HG03108 (cell line): Measurements from ENCODE around the gene PDE4A.
"Not testable (repeated sequence)": the region's sequence is repeated elsewhere in the genome, so short reads cannot be mapped to it uniquely, and the experiment has no call there.

Experiments used
- ATAC-seq: cut with Tn5 transposase; IDR thresholded peaks from one replicate; pipeline ENCODE4 v1.9.1; 2021; ENCODE audit warnings: moderate library complexity; ENCODE audit not compliant: unreplicated experiment

The PDE4A gene

DNA sequence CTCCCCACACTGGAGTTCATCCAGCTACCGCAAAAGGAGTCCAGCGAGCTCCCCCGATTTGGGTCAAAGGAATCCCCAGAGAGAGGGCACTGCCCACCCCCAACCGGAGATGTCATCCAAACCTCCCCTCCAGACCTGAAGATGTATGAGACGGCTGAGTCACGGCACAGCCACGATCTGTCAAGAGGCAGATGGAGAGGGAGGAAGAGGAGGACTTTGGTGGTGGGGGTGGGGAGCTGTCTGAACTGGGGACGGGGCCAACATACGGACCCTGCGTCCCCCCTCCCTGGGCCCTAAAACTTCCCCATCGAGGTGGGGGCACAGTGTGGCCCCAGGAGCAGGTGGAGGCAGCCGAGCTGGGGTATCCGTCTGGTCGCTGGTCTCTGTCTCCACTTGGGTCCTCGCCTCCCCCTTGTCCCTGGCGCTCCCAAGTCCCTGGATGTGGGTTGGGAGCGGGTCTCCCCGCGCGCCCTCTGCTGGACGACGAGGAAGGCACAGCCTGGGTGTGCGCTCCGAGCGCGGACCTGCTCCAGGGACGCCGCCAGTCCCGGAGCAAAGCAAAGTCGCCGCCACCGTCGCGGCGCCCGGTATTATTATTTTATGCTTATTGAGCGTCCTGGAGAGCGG is 3.8 kb downstream of the PDE4A start:
- ATAC-seq = no peak

DNA sequence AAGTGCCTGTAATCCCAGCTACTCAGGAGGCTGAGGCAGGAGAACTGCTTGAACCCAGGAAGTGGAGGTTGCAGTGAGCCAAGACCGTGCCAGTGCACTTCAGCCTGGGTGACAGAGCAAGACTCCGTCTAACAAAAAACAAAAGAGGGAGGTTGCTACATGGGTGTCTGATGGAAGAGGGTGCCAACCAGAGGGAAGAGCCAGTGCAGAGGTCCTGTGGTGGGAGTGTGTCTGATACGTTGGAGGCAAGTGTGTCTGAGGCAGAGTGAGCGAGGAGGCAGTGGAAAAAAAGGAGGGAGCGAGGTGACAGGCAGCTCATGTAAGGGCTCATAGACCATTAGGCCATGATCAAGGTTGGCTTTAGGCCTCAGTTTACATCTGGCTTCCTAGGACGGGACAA is 6.8 kb downstream of the PDE4A start:
- no peak for ATAC-seq

GRCh38 chr19:10428996-10429381 is 8.7 kb downstream of the PDE4A start:
- ATAC-seq = no peak

DNA sequence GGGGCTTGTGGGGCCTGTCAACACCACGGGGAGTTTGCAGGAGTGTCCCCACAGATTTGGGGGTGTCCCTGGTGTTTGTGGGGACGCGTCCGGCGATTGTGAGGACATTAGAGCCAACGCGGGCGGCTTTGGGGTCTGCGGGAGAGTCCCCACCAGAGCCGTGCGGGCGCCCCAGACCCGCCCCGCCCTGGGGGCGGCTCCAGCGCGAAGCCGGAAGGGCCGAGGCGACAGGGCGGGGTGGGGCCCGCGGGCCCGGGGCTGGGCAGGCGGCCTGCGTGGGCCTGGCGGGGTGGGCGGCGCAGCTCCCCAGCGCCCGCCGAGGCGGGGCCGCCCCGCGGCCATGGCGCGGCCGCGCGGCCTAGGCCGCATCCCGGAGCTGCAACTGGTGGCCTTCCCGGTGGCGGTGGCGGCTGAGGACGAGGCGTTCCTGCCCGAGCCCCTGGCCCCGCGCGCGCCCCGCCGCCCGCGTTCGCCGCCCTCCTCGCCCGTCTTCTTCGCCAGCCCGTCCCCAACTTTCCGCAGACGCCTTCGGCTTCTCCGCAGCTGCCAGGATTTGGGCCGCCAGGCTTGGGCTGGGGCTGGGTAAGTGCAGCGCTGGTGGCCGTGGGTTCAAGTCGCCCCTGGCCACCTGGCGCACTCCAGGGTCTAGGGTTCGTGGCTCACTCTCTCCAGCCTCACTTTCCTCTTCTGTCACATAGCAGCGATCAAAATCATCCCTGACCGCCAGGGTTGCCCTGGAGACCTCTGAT is 10.3 kb downstream of the PDE4A start:
- ATAC-seq = peak; percentile 35

GRCh38 chr19:10431254-10431942 is 11.1 kb downstream of the PDE4A start:
- ATAC-seq = no peak

GRCh38 chr19:10431943-10432735 is 11.8 kb downstream of the PDE4A start:
- no peak for ATAC-seq

DNA sequence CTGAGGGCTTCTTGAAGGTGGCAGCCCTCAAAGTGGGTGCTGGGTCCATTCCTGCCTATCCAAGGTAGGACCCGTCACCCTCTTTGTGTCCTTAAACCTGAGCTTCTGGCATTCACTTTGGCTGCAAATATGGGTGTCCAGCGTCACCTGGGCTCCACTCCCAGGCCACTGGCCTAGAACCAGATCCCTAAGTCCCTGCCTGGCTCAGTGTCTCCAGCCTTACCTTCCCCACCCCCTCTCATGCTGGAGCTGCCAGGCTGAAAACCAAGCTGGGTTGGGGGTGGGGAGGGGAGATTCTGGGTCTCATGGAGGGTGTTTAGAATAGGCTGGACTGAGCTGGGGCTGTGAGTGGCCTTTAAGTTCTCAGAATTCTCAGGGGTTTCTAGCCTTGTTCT is 12.4 kb downstream of the PDE4A start:
- ATAC-seq = no peak

DNA sequence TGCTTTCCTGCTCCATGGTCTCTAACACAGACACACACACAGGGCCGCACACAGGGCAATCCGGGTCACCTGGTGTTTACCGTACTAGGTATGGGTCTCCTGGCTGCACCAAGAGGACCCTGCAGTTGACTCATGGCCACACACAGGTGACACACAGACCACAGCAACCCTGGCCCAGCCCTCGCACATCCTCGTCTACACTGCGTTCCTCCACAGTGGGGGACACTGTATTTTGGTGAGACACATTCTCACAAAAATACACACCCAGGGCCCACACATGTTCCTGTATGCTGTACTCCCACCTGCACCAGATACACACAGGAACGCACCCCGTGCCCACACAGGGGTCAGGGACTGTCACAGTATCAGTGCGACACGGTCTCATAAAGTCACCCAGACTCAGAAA is 12.8 kb downstream of the PDE4A start:
- no peak for ATAC-seq

DNA sequence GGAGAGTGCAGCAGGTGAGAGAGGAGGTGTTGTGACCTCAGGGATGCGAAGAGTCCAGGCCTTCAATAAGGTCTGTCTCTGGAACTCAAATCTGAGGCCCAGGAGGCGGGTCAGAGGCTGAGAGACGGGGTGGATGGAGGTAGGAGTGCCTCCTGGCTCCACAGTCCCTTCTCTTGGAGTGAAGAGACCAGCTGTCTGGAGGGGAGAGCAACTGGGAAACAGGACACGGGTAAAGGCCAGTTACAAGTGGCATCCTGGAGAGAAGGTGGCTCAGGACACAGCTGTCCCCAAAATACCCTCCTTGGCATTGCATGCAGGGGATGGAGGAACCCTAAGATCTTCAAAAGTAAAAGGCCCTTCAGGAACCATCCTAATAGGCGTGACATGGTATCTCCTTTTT is 19.2 kb downstream of the PDE4A start:
- no peak for ATAC-seq

DNA sequence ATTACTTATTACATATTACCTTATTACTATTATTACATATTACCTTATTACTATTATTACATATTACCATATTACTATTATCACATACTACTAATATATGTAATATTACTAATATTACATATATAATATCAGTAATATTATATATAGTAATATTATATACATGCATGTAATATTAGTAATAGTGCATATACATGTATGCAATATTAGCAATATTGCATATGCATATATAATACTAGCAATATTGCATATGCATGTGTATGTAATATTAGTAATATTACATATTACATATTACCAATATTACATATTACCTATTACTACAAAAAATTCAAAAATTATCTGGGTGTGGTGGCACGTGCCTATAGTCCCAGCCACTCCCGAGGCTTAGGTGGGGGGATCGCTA is 22.4 kb downstream of the PDE4A start:
- ATAC-seq = no peak

DNA sequence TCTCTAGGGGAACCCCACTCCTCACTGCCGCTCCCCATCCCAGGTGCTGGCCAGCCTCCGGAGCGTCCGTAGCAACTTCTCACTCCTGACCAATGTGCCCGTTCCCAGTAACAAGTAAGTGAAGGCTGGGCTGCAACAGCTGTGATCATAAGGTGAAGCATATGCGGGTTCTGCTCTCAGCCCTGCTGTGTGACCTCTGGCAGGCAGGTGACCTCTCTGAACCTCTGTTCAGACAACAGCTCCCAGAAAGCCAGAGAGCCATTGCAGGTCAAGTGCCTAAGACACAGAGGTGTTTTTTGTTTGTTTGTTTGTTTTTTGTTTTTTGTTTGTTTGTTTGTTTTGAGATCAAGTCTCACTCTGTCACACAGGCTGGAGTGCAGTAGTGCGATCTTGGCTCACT is 28.7 kb downstream of the PDE4A start:
- no peak for ATAC-seq

DNA sequence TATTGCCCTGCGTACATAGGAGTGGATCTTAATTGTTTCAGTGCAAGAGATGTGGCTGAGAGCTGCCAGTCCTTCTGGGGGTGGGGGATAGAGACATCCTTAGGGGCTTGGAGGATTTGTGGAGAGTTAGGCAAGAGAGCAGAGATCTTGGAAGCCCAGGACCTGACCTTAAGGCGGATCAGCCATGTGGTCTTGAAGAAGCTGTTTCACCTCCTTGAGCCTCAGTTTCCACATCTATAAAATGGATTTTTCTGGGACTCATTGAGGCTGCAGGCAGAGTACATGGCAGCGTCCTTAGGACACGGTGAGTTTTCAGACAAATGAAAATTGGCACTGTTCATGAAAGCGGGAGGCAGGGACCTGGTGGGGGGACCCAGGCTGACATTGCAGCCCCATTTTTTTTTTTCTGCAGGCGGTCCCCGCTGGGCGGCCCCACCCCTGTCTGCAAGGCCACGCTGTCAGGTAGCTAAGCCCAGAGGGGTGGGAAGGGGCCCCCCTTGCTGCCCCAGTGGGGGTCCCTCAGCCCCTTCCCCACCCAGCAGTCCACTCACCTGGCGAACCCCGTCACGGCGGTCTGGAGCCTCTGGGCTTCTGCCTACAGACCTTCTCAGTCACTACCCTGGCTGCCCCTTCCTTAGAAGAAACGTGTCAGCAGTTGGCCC is 30.0 kb downstream of the PDE4A start:
- ATAC-seq = no peak

- no peak for ATAC-seq
Measured at GRCh38 chr19:10450853-10451609, 30.7 kb downstream of the PDE4A start.

- ATAC-seq = no peak
Measured at GRCh38 chr19:10452726-10453618, 32.6 kb downstream of the PDE4A start.

- ATAC-seq = no peak
Measured at GRCh38 chr19:10453852-10454251, 33.5 kb downstream of the PDE4A start.

- ATAC-seq = no peak
Measured at GRCh38 chr19:10454267-10454666, 33.9 kb downstream of the PDE4A start.

DNA sequence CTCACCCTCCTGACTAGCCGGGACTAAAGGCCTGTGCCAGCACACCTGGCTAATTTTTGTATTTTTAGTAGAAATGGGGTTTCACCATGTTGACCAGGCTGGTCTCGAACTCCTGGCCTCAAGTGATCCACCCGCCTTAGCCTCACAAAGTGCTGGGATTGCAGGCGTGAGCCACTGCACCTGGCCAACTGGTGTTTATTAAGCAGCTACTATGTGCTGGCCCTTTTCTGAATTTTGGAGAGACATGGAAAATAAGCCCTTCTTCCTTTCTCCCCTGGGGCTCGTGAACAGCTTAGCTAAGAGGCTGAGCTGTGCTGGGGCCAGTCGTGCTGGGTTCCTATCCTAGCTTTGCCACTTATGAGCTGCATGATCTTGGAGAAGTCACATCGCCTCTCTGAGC is 38.4 kb downstream of the PDE4A start:
- not testable (repeated sequence) for ATAC-seq

- ATAC-seq = no peak
Measured at GRCh38 chr19:10460714-10461046, 40.3 kb downstream of the PDE4A start.
